Astrocyte (in vitro differentiated cells and primary cell): ENCODE measurements around the gene SLC43A3. TPM values are rescaled to one million over a fixed set of nuclear protein-coding genes. Genes with fewer than 3 reads are reported as not detected.

Experiments used
- DNase-seq: peaks from one replicate; pipeline ENCODE4 v3.0.0-alpha.2; 2010; ENCODE audit warnings: low read depth
- FAIRE-seq: peaks from 2 replicates; lab custom pipeline; 2011; peaks lifted over from hg19 to GRCh38; lab: Jason Lieb, UNC
- H2AFZ ChIP-seq: 2 replicates; pipeline ENCODE4 v1.6.0; 2012; ENCODE audit warnings: low read depth, low read length, inconsistent platforms
- H3K27ac ChIP-seq: 2 replicates; pipeline ENCODE4 v1.5.1; 2011; ENCODE audit warnings: low read depth, low read length, inconsistent platforms
- H3K27me3 ChIP-seq: 2 replicates; pipeline ENCODE4 v1.6.0; 2011; ENCODE audit warnings: low read length, inconsistent platforms; ENCODE audit not compliant: insufficient read depth
- H3K36me3 ChIP-seq: 2 replicates; pipeline ENCODE4 v1.5.1; 2011; ENCODE audit warnings: low read length, inconsistent platforms; ENCODE audit not compliant: insufficient read depth
- H3K4me1 ChIP-seq: 2 replicates; pipeline ENCODE4 v1.5.1; 2011; ENCODE audit warnings: low read length, inconsistent platforms; ENCODE audit not compliant: insufficient read depth
- H3K4me2 ChIP-seq: 2 replicates; pipeline ENCODE4 v1.6.0; 2012; ENCODE audit warnings: low read length, inconsistent platforms
- H3K4me3 ChIP-seq: 2 replicates; pipeline ENCODE4 v1.5.1; 2011; ENCODE audit warnings: low read depth, mild to moderate bottlenecking, low read length, inconsistent platforms; ENCODE audit not compliant: insufficient read depth
- H3K79me2 ChIP-seq: 2 replicates; pipeline ENCODE4 v1.6.0; 2012; ENCODE audit warnings: mild to moderate bottlenecking, low read length, inconsistent platforms; ENCODE audit not compliant: insufficient read depth
- H3K9ac ChIP-seq: 2 replicates; pipeline ENCODE4 v1.6.0; 2012; ENCODE audit warnings: mild to moderate bottlenecking, low read length, inconsistent platforms
- H3K9me3 ChIP-seq: 2 replicates; pipeline ENCODE4 v1.5.1; 2012; ENCODE audit warnings: low read depth, mild to moderate bottlenecking, low read length, inconsistent platforms; ENCODE audit not compliant: insufficient read depth
- H4K20me1 ChIP-seq: 2 replicates; pipeline ENCODE4 v1.6.0; 2012; ENCODE audit warnings: low read length, inconsistent platforms; ENCODE audit not compliant: insufficient read depth
- H3K27ac Mint-ChIP-seq: one replicate; pipeline ENCODE4 v1.8.0; 2021; ENCODE audit warnings: mild to moderate bottlenecking, mixed read lengths; ENCODE audit not compliant: unreplicated experiment
- H3K27me3 Mint-ChIP-seq: one replicate; pipeline ENCODE4 v1.8.0; 2021; ENCODE audit warnings: low read depth, mixed read lengths; ENCODE audit not compliant: unreplicated experiment
- H3K36me3 Mint-ChIP-seq: one replicate; pipeline ENCODE4 v1.8.0; 2021; ENCODE audit warnings: low read depth, mixed read lengths; ENCODE audit not compliant: unreplicated experiment
- H3K4me1 Mint-ChIP-seq: one replicate; pipeline ENCODE4 v1.8.0; 2021; ENCODE audit warnings: low read depth, mixed read lengths; ENCODE audit not compliant: unreplicated experiment
- H3K4me3 Mint-ChIP-seq: one replicate; pipeline ENCODE4 v1.8.0; 2021; ENCODE audit warnings: mild to moderate bottlenecking, moderate library complexity, mixed read lengths; ENCODE audit not compliant: unreplicated experiment
- H3K9me3 Mint-ChIP-seq: one replicate; pipeline ENCODE4 v1.8.0; 2021; ENCODE audit warnings: mild to moderate bottlenecking, mixed read lengths; ENCODE audit not compliant: unreplicated experiment
- CTCF ChIP-seq: IDR thresholded peaks from 2 replicates; pipeline ENCODE4 v1.5.1; 2011; ENCODE audit warnings: low read depth, mild to moderate bottlenecking, inconsistent platforms, low read length, moderate library complexity; ENCODE audit not compliant: insufficient read depth
- EZH2 ChIP-seq: IDR thresholded peaks from 2 replicates; pipeline ENCODE4 v1.6.1; 2012; ENCODE audit warnings: mild to moderate bottlenecking, low read length, inconsistent platforms; ENCODE audit not compliant: insufficient read depth
- total RNA-seq: library from RNA; stranded (reverse); gene quantifications from 2 replicates; pipeline ENCODE4 v1.2.1, GENCODE V29; 2021

The SLC43A3 gene
- total RNA-seq, 1 donor from 2014 or later = 16.4 TPM

GRCh38 chr11:57409321-57410100 is 17.4 kb downstream of the SLC43A3 start:
- H3K36me3 ChIP-seq = peaks cover 10% of the 10 kb centered on the region
- TF ChIP-seq EZH2 (no peak), CTCF (no peak)
- Mint-ChIP-seq H3K36me3 (peaks cover 21% of the 10 kb centered on the region), H3K4me3 (no peak overlapping the region), H3K9me3 (no peaks in the 10 kb centered on the region), H3K27ac (no peak overlapping the region), H3K4me1 (peaks cover 26% of the 10 kb centered on the region), H3K27me3 (no peaks in the 10 kb centered on the region)
- FAIRE-seq (no peak), DNase-seq (no peak)
- no peaks in the 10 kb centered on the region for H3K79me2 ChIP-seq
- H4K20me1 ChIP-seq = no peaks in the 10 kb centered on the region
- no peak overlapping the region for H3K4me2 ChIP-seq
- no peaks in the 10 kb centered on the region for H3K27me3 ChIP-seq
- no peaks in the 10 kb centered on the region for H3K9me3 ChIP-seq
- no peak overlapping the region for H3K27ac ChIP-seq
- no peak overlapping the region for H2AFZ ChIP-seq
- H3K4me3 ChIP-seq = no peak overlapping the region
- H3K9ac ChIP-seq = no peak overlapping the region
- H3K4me1 ChIP-seq = no peaks in the 10 kb centered on the region

GRCh38 chr11:57408771-57409170 is 18.1 kb downstream of the SLC43A3 start:
- Histone ChIP-seq H3K79me2 (no peaks in the 10 kb centered on the region), H3K4me1 (no peaks in the 10 kb centered on the region), H3K4me3 (no peak overlapping the region), H3K9me3 (no peaks in the 10 kb centered on the region), H3K36me3 (peaks cover 10% of the 10 kb centered on the region), H4K20me1 (no peaks in the 10 kb centered on the region), H3K27ac (no peak overlapping the region), H3K9ac (no peak overlapping the region), H3K27me3 (no peaks in the 10 kb centered on the region), H3K4me2 (no peak overlapping the region), H2AFZ (no peak overlapping the region)
- Mint-ChIP-seq H3K9me3 (no peaks in the 10 kb centered on the region), H3K4me3 (no peak overlapping the region), H3K36me3 (peaks cover 17% of the 10 kb centered on the region), H3K27me3 (peaks cover 1% of the 10 kb centered on the region), H3K27ac (no peak overlapping the region), H3K4me1 (peaks cover 26% of the 10 kb centered on the region)
- DNase-seq (no peak), FAIRE-seq (no peak)
- TF ChIP-seq CTCF (no peak), EZH2 (no peak)

- no peak for FAIRE-seq
- H3K27me3 Mint-ChIP-seq = peaks cover 5% of the 10 kb centered on the region
- Histone ChIP-seq H4K20me1 (no peaks in the 10 kb centered on the region), H3K4me2 (no peak overlapping the region), H3K27ac (no peak overlapping the region), H2AFZ (no peak overlapping the region), H3K4me3 (no peak overlapping the region), H3K9ac (no peak overlapping the region), H3K9me3 (no peaks in the 10 kb centered on the region), H3K79me2 (no peaks in the 10 kb centered on the region), H3K27me3 (no peaks in the 10 kb centered on the region), H3K4me1 (no peaks in the 10 kb centered on the region), H3K36me3 (peaks cover 6% of the 10 kb centered on the region)
- TF ChIP-seq EZH2 (no peak), CTCF (no peak)
- no peak overlapping the region for H3K27ac Mint-ChIP-seq
- H3K9me3 Mint-ChIP-seq = no peaks in the 10 kb centered on the region
- H3K4me3 Mint-ChIP-seq = no peak overlapping the region
- H3K36me3 Mint-ChIP-seq = peaks cover 15% of the 10 kb centered on the region
- DNase-seq = no peak
- peaks cover 26% of the 10 kb centered on the region for H3K4me1 Mint-ChIP-seq
These were observed 18.9 kb downstream of the SLC43A3 start for GRCh38 chr11:57407941-57408475.
